HepG2 (cell line): ENCODE data around the gene IL21R. TPM values are rescaled to one million over a fixed set of nuclear protein-coding genes. Genes with fewer than 3 reads are reported as not detected.

Source experiments
- ATAC-seq: fragments of 200-7000 bp; cut with Tn5 transposase; 3 replicates; pipeline ENCODE4 v1.9.1; 2020; ENCODE audit warnings: mild to moderate bottlenecking, moderate library complexity
- BruUV-seq: library from RNA; stranded (reverse); fragments of 400-500 nt; replicated peaks from 2 replicates; lab custom pipeline; 2021; lab: Mats Ljungman, UMichigan
- CTCF ChIA-PET: fragments of 300-600 bp; formaldehyde crosslinking; extraction: SDS; loops from one replicate; lab custom pipeline; 2021; ENCODE audit warnings: low total read pairs, inconsistent platforms, low intra/inter-chr PET ratio; lab: Yijun Ruan, JAX
- POLR2A ChIA-PET: fragments of 350-600 bp; sonication (Branson Sonifier 250); formaldehyde crosslinking; loops from one replicate; lab custom pipeline; 2020; ENCODE audit warnings: antibody characterized with exemption, inconsistent platforms; lab: Yijun Ruan, JAX
- DNase-seq: peaks from one replicate; pipeline ENCODE4 v3.0.0-alpha.2; 2015; ENCODE audit warnings: low spot score
- FAIRE-seq: peaks from 3 replicates; lab custom pipeline; 2011; peaks lifted over from hg19 to GRCh38; lab: Jason Lieb, UNC
- H2AFZ ChIP-seq: one replicate; pipeline ENCODE4 v1.6.1; 2011; ENCODE audit warnings: low read length, inconsistent platforms
- H3K27ac ChIP-seq: fragments of 300-600 bp; 3 replicates; pipeline ENCODE4 v1.8.0; 2011; ENCODE audit warnings: mixed run types, mild to moderate bottlenecking, mixed read lengths, low read length, inconsistent platforms; ENCODE audit not compliant: insufficient read depth; ENCODE audit errors: extremely low read length
- H3K27me3 ChIP-seq, 2 experiments: fragments of 200-600 bp in 1 of 2; 2 replicates in 1 of 2; 3 replicates in 1 of 2; pipeline versions ENCODE4 v1.6.0 to v1.8.0; 2011; ENCODE audit warnings: low read length in 2 of 2, mild to moderate bottlenecking in 2 of 2, moderate library complexity in 2 of 2, inconsistent platforms in 1 of 2; ENCODE audit not compliant: insufficient read depth in 2 of 2, control insufficient read depth in 1 of 2
- H3K36me3 ChIP-seq, 2 experiments: fragments of 200-600 bp in 1 of 2; replicated peaks in 1 of 2; 2 replicates in 1 of 2; 3 replicates in 1 of 2; pipeline versions ENCODE4 v1.5.1 to v1.8.0; 2011; ENCODE audit warnings: low read length in 2 of 2, inconsistent platforms in 1 of 2; ENCODE audit not compliant: insufficient read depth in 2 of 2, control insufficient read depth in 1 of 2
- H3K4me1 ChIP-seq: 2 replicates; pipeline ENCODE4 v1.5.1; 2012; ENCODE audit warnings: low read length, inconsistent platforms; ENCODE audit not compliant: insufficient read depth
- H3K4me2 ChIP-seq: 2 replicates; pipeline ENCODE4 v1.6.0; 2011; ENCODE audit warnings: low read depth, low read length, inconsistent platforms
- H3K4me3 ChIP-seq, 3 experiments: fragments of 200-600 bp in 1 of 3; sonication (generic), shearing (Covaris generic) in 1 of 3; replicated peaks in 1 of 3; 2 replicates each; pipeline ENCODE4 v1.5.1; 2011 to 2016; ENCODE audit warnings: low read length in 3 of 3, inconsistent platforms in 2 of 3, low read depth in 2 of 3, mild to moderate bottlenecking in 2 of 3, control low read depth in 1 of 3, mixed read lengths in 1 of 3; ENCODE audit not compliant: insufficient read depth in 1 of 3
- H3K79me2 ChIP-seq: one replicate; pipeline ENCODE4 v1.6.1; 2011; ENCODE audit warnings: low read length, inconsistent platforms; ENCODE audit not compliant: insufficient read depth
- H3K9ac ChIP-seq: 2 replicates; pipeline ENCODE4 v1.6.0; 2011; ENCODE audit warnings: mild to moderate bottlenecking, low read depth, low read length, inconsistent platforms; ENCODE audit not compliant: insufficient read depth
- H3K9me3 ChIP-seq: 2 replicates; pipeline ENCODE4 v1.5.1; 2012; ENCODE audit warnings: mild to moderate bottlenecking, low read length
- H4K20me1 ChIP-seq: 2 replicates; pipeline ENCODE4 v1.6.0; 2011; ENCODE audit warnings: inconsistent platforms, mild to moderate bottlenecking, low read length, moderate library complexity; ENCODE audit not compliant: insufficient read depth
- POLR2G ChIP-seq: fragments of 200-400 bp; formaldehyde crosslinking; IDR thresholded peaks from 2 replicates; pipeline ENCODE4 v1.6.1; 2018; ENCODE audit warnings: mild to moderate bottlenecking, low read depth, low read length, moderate library complexity
- RBM22 ChIP-seq: fragments of 200-400 bp; formaldehyde crosslinking; optimal IDR thresholded peaks from 2 replicates; pipeline ENCODE3; 2017; ENCODE audit warnings: mild to moderate bottlenecking, low read length, moderate library complexity
- SUZ12 ChIP-seq: fragments of 150-350 bp; IDR thresholded peaks from 2 replicates; pipeline ENCODE4 v1.6.1; 2014; ENCODE audit warnings: low read depth, low read length
- ZNF710 ChIP-seq: sonication (generic); formaldehyde crosslinking; IDR thresholded peaks from 2 replicates; pipeline ENCODE4 v1.5.0; 2020; ENCODE audit warnings: mild to moderate bottlenecking, missing genetic modification reagents, borderline replicate concordance
- WGBS: methylation state at CpG from one replicate; pipeline ENCODE4 v1.1.6; 2017; ENCODE audit warnings: low lambda C conversion rate; 5-methylcytosine and 5-hydroxymethylcytosine counted together
- in situ Hi-C: cut with HindIII; loops from 2 replicates; pipeline ENCODE4 v1.10.0; 2017; ENCODE audit warnings: low pct_unique_long_range_greater_than_20kb; ENCODE audit not compliant: extremely low pct_ligation_motif_present
- intact Hi-C: fragments of 100-400 bp; cut with micrococcal nuclease; formaldehyde crosslinking; loops from one replicate; pipeline ENCODE4 v1.10.0; 2022; ENCODE audit not compliant: unreplicated experiment
- polyA plus RNA-seq, 8 experiments: library from polyadenylated mRNA; depleted of rRNA in 3 of 8; stranded (reverse) in 7 of 8; unstranded in 1 of 8; fragments of >200 nt; fragmentation: Illumina TruSeq in 4 of 8; extraction: Trizol in 4 of 8; gene quantifications; 2 replicates each; pipeline versions ENCODE4 v1.2.1 to v1.2.3, GENCODE V29; 2011 to 2016; ENCODE audit warnings: low read depth in 4 of 8, missing spikeins in 1 of 8, mixed read lengths in 1 of 8; ENCODE audit not compliant: insufficient read depth in 1 of 8
- total RNA-seq, 5 experiments: library from RNA; depleted of rRNA; stranded (reverse); fragments of >200 nt; fragmentation: Illumina TruSeq; extraction: Trizol; gene quantifications; 2 replicates each; pipeline ENCODE4 v1.2.3, GENCODE V29; 2016; ENCODE audit warnings: low read depth in 1 of 5
- TF ChIP-seq, protein P1 (sequence below): sonication (generic); formaldehyde crosslinking; IDR thresholded peaks from 2 replicates; pipeline ENCODE4 v1.4.0; 2020; ENCODE audit warnings: mild to moderate bottlenecking, missing genetic modification reagents
- TF ChIP-seq, protein P2 (sequence below): sonication (generic); formaldehyde crosslinking; IDR thresholded peaks from 2 replicates; pipeline ENCODE4 v1.4.0; 2020; ENCODE audit warnings: missing genetic modification reagents

IL21R gene
- total and polyA plus RNA-seq, 2 of the 13 experiments (the other 11 are each of a cell fraction or from before 2014, with no cell fraction given) = 0.49 to 0.64 TPM

DNA sequence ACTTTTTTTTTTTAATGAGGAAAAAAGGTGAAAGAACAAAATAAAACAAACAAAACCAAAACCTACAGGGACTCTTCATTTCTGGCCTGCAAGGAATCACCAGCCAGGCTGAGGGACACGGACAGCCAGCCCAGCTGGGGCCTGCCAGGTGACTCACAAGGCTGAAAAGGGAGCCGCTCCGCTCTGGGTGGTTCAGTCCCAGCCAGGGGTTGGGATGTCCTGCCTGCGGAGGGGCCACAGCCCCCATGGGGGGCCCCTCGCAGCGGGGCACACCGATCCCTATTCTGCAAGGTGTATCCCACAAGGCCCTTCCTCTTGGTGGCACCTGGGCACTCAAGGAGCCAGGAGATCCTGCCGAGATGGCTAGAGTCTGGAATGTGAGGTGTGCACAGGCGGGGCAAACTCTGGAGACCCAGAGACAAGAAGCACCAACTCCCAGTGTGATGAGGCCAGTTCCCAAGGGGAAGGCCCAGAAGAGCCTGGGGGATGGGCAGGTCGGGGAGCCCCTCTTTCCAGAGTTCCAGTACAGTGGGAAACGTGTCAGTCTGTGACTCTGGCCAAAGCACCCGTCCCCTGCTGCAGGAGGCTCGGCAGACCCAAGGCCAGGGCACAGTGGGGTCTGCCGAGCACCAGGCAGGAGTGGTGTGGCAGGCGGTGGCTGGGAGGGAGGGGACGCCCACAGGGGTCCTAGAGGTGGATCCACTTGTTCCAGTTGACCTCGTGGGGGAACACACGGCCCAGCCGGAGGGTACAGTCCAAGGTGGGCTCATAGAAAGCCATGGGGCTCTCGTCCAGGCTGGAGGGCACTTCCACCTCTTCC, 58.9 kb downstream of the IL21R start:
- ATAC-seq (no peak), DNase-seq (no peak), FAIRE-seq (no peak)
- ChIA-PET POLR2A (no interaction called here), CTCF (no interaction called here)
- H3K4me1 ChIP-seq = no peaks in the 10 kb centered on the region
- H4K20me1 ChIP-seq = no peaks in the 10 kb centered on the region
- H3K27me3 ChIP-seq = no peaks in the 10 kb centered on the region
- in situ Hi-C loops = no loop called here
- no peak overlapping the region for H2AFZ ChIP-seq
- H3K36me3 ChIP-seq = peaks cover 42 to 62% of the 10 kb centered on the region in 2 experiments
- H3K4me2 ChIP-seq = no peak overlapping the region
- no peak overlapping the region for H3K4me3 ChIP-seq
- H3K9me3 ChIP-seq = no peaks in the 10 kb centered on the region
- no TSS peak for BruUV-seq
- 97% methylated on average over 19 of the region's 20 CpGs for WGBS
- H3K79me2 ChIP-seq = no peaks in the 10 kb centered on the region
- no peak for TF ChIP-seq SUZ12
- TF ChIP-seq, protein P1, sequence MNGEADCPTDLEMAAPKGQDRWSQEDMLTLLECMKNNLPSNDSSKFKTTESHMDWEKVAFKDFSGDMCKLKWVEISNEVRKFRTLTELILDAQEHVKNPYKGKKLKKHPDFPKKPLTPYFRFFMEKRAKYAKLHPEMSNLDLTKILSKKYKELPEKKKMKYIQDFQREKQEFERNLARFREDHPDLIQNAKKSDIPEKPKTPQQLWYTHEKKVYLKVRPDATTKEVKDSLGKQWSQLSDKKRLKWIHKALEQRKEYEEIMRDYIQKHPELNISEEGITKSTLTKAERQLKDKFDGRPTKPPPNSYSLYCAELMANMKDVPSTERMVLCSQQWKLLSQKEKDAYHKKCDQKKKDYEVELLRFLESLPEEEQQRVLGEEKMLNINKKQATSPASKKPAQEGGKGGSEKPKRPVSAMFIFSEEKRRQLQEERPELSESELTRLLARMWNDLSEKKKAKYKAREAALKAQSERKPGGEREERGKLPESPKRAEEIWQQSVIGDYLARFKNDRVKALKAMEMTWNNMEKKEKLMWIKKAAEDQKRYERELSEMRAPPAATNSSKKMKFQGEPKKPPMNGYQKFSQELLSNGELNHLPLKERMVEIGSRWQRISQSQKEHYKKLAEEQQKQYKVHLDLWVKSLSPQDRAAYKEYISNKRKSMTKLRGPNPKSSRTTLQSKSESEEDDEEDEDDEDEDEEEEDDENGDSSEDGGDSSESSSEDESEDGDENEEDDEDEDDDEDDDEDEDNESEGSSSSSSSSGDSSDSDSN (CRISPR knock-in tag) = no peak
- TF ChIP-seq POLR2G = peak; percentile 19; the same call in 1 of the 2 replicates
- TF ChIP-seq, protein P2, sequence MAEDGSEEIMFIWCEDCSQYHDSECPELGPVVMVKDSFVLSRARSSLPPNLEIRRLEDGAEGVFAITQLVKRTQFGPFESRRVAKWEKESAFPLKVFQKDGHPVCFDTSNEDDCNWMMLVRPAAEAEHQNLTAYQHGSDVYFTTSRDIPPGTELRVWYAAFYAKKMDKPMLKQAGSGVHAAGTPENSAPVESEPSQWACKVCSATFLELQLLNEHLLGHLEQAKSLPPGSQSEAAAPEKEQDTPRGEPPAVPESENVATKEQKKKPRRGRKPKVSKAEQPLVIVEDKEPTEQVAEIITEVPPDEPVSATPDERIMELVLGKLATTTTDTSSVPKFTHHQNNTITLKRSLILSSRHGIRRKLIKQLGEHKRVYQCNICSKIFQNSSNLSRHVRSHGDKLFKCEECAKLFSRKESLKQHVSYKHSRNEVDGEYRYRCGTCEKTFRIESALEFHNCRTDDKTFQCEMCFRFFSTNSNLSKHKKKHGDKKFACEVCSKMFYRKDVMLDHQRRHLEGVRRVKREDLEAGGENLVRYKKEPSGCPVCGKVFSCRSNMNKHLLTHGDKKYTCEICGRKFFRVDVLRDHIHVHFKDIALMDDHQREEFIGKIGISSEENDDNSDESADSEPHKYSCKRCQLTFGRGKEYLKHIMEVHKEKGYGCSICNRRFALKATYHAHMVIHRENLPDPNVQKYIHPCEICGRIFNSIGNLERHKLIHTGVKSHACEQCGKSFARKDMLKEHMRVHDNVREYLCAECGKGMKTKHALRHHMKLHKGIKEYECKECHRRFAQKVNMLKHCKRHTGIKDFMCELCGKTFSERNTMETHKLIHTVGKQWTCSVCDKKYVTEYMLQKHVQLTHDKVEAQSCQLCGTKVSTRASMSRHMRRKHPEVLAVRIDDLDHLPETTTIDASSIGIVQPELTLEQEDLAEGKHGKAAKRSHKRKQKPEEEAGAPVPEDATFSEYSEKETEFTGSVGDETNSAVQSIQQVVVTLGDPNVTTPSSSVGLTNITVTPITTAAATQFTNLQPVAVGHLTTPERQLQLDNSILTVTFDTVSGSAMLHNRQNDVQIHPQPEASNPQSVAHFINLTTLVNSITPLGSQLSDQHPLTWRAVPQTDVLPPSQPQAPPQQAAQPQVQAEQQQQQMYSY (CRISPR knock-in tag) = no peak
- TF ChIP-seq ZNF710 (CRISPR knock-in tag) = no peak
- TF ChIP-seq RBM22 = peak; percentile 31
- TF ChIP-seq, all 625 proteins: peak for 2
- Histone ChIP-seq H3K27ac (no peak overlapping the region), H3K9ac (no peak overlapping the region)
- intact Hi-C loops = no loop called here
